ENCODE measurements around the gene SNRPE. TPM values are rescaled to one million over a fixed set of nuclear protein-coding genes. Genes with fewer than 3 reads are reported as not detected.

SNRPE gene
- total and polyA plus RNA-seq, 9 of the 15 experiments (the other 6 are each of a cell fraction or from before 2014, with no cell fraction given) = 216 to 1,893 (median 487) TPM

GRCh38 chr1:203861379-203862184 lies at the start of gene SNRPE (continued):
- TF ChIP-seq MXD1 (CRISPR knock-in tag; IDR thresholded peaks at IDR 0.05; ENCODE audit: borderline replicate concordance, poor library complexity, severe bottlenecking) (peak; percentile 91), ZNF766 (CRISPR knock-in tag; conservative IDR thresholded peaks at IDR 0.05) (peak; percentile 86), FOXJ2 (tag; IDR thresholded peaks at IDR 0.05) (peak; percentile 81; the same call in 1 of the 2 replicates), HDAC3 (IDR thresholded peaks at IDR 0.05; ENCODE audit: borderline replicate concordance, partially characterized antibody) (peak; percentile 76), NCOR1 (IDR thresholded peaks at IDR 0.05) (peak; percentile 68), THRA (IDR thresholded peaks at IDR 0.05) (no peak), CREBBP (IDR thresholded peaks at IDR 0.05; ENCODE audit: low read depth, low read length) (no peak), E2F4 (CRISPR knock-in tag; IDR thresholded peaks at IDR 0.05; ENCODE audit: low read depth) (no peak; the same call in 1 of the 2 replicates), POLR2AphosphoS5 (IDR thresholded peaks at IDR 0.05; ENCODE audit: control insufficient read depth, insufficient read depth, low read depth, low read length) (peak; percentile 88), HBP1 (CRISPR knock-in tag; IDR thresholded peaks at IDR 0.05) (peak; percentile 46; the same call in 1 of the 2 replicates), ATF4 (CRISPR knock-in tag; IDR thresholded peaks at IDR 0.05) (0 out of 2 replicates have a peak, but pooled peaks have one; percentile 21), SPI1 (IDR thresholded peaks at IDR 0.05; ENCODE audit: borderline replicate concordance, low read depth, low read length) (peak; percentile 73), ZNF436 (CRISPR knock-in tag; IDR thresholded peaks at IDR 0.05) (no peak), ATF1 (CRISPR knock-in tag; IDR thresholded peaks at IDR 0.05) (no peak), ATF1 (tag; IDR thresholded peaks at IDR 0.05) (peak; percentile 92), MXI1 (IDR thresholded peaks at IDR 0.05; ENCODE audit: low read depth, low read length) (peak; percentile 91), ZNF75A (CRISPR knock-in tag; IDR thresholded peaks at IDR 0.05) (no peak), JUNB (CRISPR knock-in tag; conservative IDR thresholded peaks at IDR 0.05) (no peak), KLF1 (tag; IDR thresholded peaks at IDR 0.05) (peak; percentile 98), C11orf30 (IDR thresholded peaks at IDR 0.05; ENCODE audit: low read depth) (peak; percentile 98), XRCC3 (IDR thresholded peaks at IDR 0.05) (no peak), IFI16 (CRISPR knock-in tag; IDR thresholded peaks at IDR 0.05) (no peak), STAT5B (CRISPR knock-in tag; IDR thresholded peaks at IDR 0.05) (no peak), ZNF785 (CRISPR knock-in tag; IDR thresholded peaks at IDR 0.05) (no peak)

All from K562 (cell line).